HUES6 (cell line): ENCODE measurements around the gene VPS26C.

ENCODE experiments used
- H3K27ac ChIP-seq: 2 replicates; pipeline ENCODE4 v1.7.0; 2013; ENCODE audit warnings: low read depth, mild to moderate bottlenecking, low read length, inconsistent platforms
- H3K27me3 ChIP-seq: 2 replicates; pipeline ENCODE4 v1.6.1; 2013; ENCODE audit warnings: low read length; ENCODE audit not compliant: control insufficient read depth, insufficient read depth
- H3K36me3 ChIP-seq: 2 replicates; pipeline ENCODE4 v1.6.1; 2013; ENCODE audit warnings: low read length; ENCODE audit not compliant: control insufficient read depth, insufficient read depth
- H3K4me1 ChIP-seq: 2 replicates; pipeline ENCODE4 v1.6.1; 2013; ENCODE audit warnings: low read length; ENCODE audit not compliant: control insufficient read depth, insufficient read depth
- H3K4me3 ChIP-seq: 2 replicates; pipeline ENCODE4 v1.5.1; 2013; ENCODE audit warnings: low read depth, low read length
- H3K9ac ChIP-seq: one replicate; pipeline ENCODE4 v1.6.1; 2013; ENCODE audit warnings: mild to moderate bottlenecking, low read length
- H3K9me3 ChIP-seq: 2 replicates; pipeline ENCODE4 v1.6.1; 2013; ENCODE audit warnings: low read depth, low read length; ENCODE audit not compliant: control insufficient read depth, insufficient read depth

Gene VPS26C

GRCh38 chr21:37264808-37265207, 2.3 kb downstream of the VPS26C start:
- H3K4me3 ChIP-seq = no peak overlapping the region
- no peak overlapping the region for H3K9ac ChIP-seq
- no peaks in the 10 kb centered on the region for H3K27me3 ChIP-seq
- no peaks in the 10 kb centered on the region; the same call in 1 of the 2 replicates for H3K4me1 ChIP-seq
- no peaks in the 10 kb centered on the region for H3K9me3 ChIP-seq
- H3K36me3 ChIP-seq = peaks cover 3% of the 10 kb centered on the region
- H3K27ac ChIP-seq = no peak overlapping the region

DNA sequence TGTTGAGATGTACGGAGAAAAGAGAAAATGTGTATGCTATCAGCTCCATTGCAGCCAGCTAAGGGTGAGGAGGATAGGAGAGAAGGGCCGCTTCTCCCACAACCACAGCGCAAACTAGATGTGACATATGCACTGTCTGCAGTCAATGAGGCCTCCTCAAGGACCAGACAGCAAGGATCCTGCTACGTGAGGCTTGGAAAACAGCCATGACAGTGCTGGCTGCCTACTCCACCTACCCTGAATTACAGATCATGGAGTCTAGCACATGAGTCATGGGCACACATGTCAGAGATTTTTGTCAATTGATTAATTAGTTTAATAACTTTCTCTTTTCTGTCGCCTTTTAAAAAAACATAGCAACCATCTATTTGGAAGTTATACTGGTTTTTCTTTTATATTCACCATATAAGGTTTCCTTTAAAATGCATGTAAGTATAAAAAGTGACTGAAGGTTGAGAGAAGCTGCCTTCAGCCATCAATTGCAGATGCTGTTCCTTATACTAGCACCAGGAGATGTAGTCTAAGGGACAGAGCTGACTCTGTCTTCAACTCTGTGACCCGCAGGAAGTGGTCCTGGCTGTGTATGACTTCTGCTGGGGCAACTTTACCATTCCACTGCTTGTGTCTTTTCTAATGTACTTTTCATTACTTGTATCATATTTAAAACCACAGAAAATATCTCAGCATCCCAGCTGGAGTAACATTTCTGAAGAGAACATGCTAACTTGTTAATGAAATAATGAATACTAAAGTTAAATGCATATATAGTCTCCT, 3.1 kb downstream of the VPS26C start:
- no peaks in the 10 kb centered on the region for H3K27me3 ChIP-seq
- H3K36me3 ChIP-seq = peaks cover 3% of the 10 kb centered on the region
- H3K4me3 ChIP-seq = no peak overlapping the region
- H3K27ac ChIP-seq = no peak overlapping the region
- H3K4me1 ChIP-seq = no peaks in the 10 kb centered on the region; the same call in 1 of the 2 replicates
- no peaks in the 10 kb centered on the region for H3K9me3 ChIP-seq
- no peak overlapping the region for H3K9ac ChIP-seq

GRCh38 chr21:37259426-37259825, 7.7 kb downstream of the VPS26C start:
- H3K36me3 ChIP-seq = peaks cover 3% of the 10 kb centered on the region
- H3K4me1 ChIP-seq = peaks cover 12% of the 10 kb centered on the region; the same call in 1 of the 2 replicates
- H3K27me3 ChIP-seq = no peaks in the 10 kb centered on the region
- H3K4me3 ChIP-seq = no peak overlapping the region
- H3K9me3 ChIP-seq = no peaks in the 10 kb centered on the region
- H3K27ac ChIP-seq = no peak overlapping the region
- H3K9ac ChIP-seq = no peak overlapping the region

DNA sequence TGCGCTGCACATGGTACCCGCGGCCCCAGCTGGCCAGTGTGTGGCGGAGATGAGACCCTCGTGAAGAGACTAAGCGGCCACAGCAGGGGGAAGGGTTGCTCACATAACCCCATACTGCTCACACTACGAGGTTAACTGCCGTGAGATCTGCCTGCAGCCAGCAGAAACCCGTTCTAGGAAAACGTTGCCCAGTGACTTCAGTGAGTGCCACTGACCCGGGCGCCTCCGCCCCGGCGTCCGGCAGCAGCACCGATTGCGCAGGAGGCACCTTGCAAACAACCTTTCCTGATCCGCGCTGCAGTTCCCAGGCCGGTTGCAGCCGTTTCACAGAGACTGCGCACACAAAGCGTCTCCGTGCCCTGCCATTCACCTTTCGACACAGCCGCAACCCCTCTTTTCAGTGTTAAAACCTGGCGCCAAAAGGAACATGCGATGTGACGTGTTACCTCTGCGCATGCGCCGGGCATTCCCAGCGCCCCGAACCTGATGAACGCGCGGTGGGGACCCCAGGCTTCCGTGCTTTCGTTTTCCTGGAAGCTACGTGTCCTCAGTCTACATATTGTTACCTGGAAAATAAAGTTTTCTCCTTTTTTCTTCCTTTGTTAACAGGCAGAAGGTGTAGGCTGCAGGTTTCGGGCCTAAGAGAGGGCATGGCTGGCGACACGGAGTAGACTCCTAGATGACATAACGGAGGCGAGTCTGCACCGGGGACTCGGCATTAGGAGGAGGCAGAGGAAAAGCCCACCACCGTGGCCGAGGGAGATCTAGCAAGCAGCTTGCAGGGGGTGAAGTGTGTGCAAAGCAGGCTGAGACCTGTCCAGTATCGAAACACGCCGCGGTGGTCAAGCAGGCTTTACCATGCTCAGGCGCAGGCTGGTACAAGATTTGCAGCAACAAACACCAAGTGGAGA, 8.9 kb downstream of the VPS26C start:
- Histone ChIP-seq H3K27ac (peak overlapping the region; percentile 44), H3K27me3 (no peaks in the 10 kb centered on the region), H3K36me3 (peaks cover 3% of the 10 kb centered on the region), H3K9me3 (no peaks in the 10 kb centered on the region), H3K4me1 (peaks cover 12% of the 10 kb centered on the region; the same call in 1 of the 2 replicates), H3K9ac (peak overlapping the region; percentile 82), H3K4me3 (peak overlapping the region; percentile 59)

DNA sequence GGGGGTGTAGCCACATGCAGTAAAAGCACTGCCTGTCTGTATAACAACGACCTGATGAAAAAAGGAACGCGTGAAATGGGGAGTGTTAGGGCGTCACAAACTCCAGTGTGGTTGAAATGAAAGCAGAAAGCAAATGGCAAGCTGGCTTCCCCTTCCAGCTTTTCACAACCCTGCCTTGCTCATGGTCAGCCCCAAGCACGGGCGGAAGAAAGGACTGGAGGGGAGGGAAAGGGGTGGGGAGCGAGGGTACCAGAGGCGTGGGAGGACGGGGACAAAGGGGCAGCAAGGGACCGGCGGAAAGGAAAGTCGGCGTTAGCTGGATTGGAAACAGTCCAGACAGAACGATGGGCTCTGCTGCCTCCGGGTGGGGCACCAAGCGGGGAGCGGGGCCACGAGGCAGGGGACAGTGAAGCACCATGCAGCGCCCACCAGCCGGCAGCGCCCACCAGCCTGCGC, 9.6 kb downstream of the VPS26C start:
- peak overlapping the region; percentile 82 for H3K9ac ChIP-seq
- peak overlapping the region; percentile 44 for H3K27ac ChIP-seq
- peak overlapping the region; percentile 59 for H3K4me3 ChIP-seq

DNA sequence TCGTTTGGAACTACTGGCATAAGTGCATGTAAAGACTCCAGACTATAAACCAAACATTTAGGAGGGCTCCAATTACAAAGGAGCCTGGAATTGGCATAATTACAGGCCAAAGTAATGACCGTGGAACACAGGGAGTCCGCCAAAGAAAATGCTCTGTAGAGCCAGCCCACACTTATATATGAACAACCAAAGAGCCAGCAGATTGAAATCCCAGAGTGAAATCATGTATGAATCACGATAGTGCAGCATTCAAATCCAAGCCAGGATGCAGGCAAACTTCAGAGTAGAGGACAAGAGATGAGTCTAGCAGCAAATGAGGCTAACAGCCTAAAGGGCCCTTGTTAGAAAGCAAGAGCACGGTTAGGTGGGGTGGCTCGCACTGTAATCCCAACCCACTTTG, 13.1 kb downstream of the VPS26C start:
- H3K9ac ChIP-seq = no peak overlapping the region
- H3K4me3 ChIP-seq = no peak overlapping the region
- peaks cover 12% of the 10 kb centered on the region; the same call in 1 of the 2 replicates for H3K4me1 ChIP-seq
- no peak overlapping the region for H3K27ac ChIP-seq
- H3K36me3 ChIP-seq = no peaks in the 10 kb centered on the region
- H3K9me3 ChIP-seq = no peaks in the 10 kb centered on the region
- H3K27me3 ChIP-seq = no peaks in the 10 kb centered on the region

More for the DNA sequence above, 9.6 kb downstream of the VPS26C start:
- Histone ChIP-seq H3K36me3 (peaks cover 3% of the 10 kb centered on the region), H3K4me1 (peaks cover 12% of the 10 kb centered on the region; the same call in 1 of the 2 replicates), H3K9me3 (no peaks in the 10 kb centered on the region), H3K27me3 (no peaks in the 10 kb centered on the region)

DNA sequence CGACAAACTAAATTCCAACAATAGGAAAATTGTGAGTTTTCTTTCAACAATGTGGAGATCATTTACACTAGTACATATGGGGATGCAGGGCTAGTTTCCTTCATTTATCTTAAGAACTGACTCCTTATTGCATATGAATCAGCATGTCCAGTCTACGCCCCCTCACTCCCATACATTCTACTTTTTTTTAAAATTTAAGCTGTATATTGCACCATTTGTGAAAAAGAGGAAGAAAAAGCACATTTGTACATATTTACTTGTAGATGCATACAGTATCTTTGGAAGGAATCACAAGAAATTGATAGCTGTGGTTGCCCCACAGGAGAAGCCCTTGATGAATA, 15.9 kb downstream of the VPS26C start:
- H3K9ac ChIP-seq = no peak overlapping the region
- no peaks in the 10 kb centered on the region; the same call in 1 of the 2 replicates for H3K4me1 ChIP-seq
- no peak overlapping the region for H3K27ac ChIP-seq
- H3K27me3 ChIP-seq = no peaks in the 10 kb centered on the region
- no peak overlapping the region for H3K4me3 ChIP-seq
- H3K36me3 ChIP-seq = no peaks in the 10 kb centered on the region
- H3K9me3 ChIP-seq = no peaks in the 10 kb centered on the region

GRCh38 chr21:37249112-37249904, 17.8 kb downstream of the VPS26C start:
- Histone ChIP-seq H3K27me3 (no peaks in the 10 kb centered on the region), H3K36me3 (no peaks in the 10 kb centered on the region), H3K4me1 (peaks cover 12% of the 10 kb centered on the region), H3K4me3 (no peak overlapping the region), H3K27ac (no peak overlapping the region), H3K9me3 (no peaks in the 10 kb centered on the region), H3K9ac (no peak overlapping the region)

DNA sequence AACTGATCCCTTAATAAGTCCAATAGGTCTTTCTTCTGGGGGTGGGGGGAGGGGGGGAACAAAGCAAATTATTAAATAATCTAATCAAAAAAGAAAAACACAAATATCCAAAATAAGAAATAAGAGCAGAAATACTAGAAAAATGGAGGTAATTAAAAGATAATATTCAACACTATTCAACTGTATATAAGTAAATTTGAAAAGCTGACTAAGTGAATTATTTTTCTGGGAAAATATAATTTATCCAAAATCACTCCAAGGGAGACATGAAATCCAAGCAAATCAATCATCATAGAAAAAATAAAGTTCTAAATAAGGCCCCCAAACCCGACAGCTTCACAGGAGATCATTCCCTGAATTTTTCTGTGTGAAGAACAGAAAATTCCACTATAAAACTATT, 18.8 kb downstream of the VPS26C start:
- Histone ChIP-seq H3K27me3 (no peaks in the 10 kb centered on the region), H3K9me3 (no peaks in the 10 kb centered on the region)

GRCh38 chr21:37245151-37245550, 22.0 kb downstream of the VPS26C start:
- Histone ChIP-seq H3K36me3 (peaks cover 11% of the 10 kb centered on the region), H3K4me1 (peaks cover 18% of the 10 kb centered on the region), H3K27me3 (no peaks in the 10 kb centered on the region), H3K4me3 (no peak overlapping the region), H3K27ac (no peak overlapping the region), H3K9ac (no peak overlapping the region), H3K9me3 (no peaks in the 10 kb centered on the region)

More for the DNA sequence above, 18.8 kb downstream of the VPS26C start:
- no peak overlapping the region for H3K4me3 ChIP-seq
- H3K9ac ChIP-seq = no peak overlapping the region
- H3K27ac ChIP-seq = no peak overlapping the region
- H3K36me3 ChIP-seq = no peaks in the 10 kb centered on the region
- H3K4me1 ChIP-seq = peaks cover 13% of the 10 kb centered on the region
